ENCODE measurements around the gene LCE3B.
A peak's percentile ranks its signal among the peaks of the same experiment; 100 is the strongest.

- TF ChIP-seq, protein P1, sequence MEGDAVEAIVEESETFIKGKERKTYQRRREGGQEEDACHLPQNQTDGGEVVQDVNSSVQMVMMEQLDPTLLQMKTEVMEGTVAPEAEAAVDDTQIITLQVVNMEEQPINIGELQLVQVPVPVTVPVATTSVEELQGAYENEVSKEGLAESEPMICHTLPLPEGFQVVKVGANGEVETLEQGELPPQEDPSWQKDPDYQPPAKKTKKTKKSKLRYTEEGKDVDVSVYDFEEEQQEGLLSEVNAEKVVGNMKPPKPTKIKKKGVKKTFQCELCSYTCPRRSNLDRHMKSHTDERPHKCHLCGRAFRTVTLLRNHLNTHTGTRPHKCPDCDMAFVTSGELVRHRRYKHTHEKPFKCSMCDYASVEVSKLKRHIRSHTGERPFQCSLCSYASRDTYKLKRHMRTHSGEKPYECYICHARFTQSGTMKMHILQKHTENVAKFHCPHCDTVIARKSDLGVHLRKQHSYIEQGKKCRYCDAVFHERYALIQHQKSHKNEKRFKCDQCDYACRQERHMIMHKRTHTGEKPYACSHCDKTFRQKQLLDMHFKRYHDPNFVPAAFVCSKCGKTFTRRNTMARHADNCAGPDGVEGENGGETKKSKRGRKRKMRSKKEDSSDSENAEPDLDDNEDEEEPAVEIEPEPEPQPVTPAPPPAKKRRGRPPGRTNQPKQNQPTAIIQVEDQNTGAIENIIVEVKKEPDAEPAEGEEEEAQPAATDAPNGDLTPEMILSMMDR (IDR thresholded peaks at IDR 0.05): peak in 5 of 6 experiments; percentile 24 to 49 (median 35)
- no peak for TF ChIP-seq POLR2A (IDR thresholded peaks at IDR 0.05)
These were observed 40.5 kb downstream of the LCE3B start for GRCh38 chr1:152654110-152654509.
